CD4-positive, alpha-beta T cell treated with Interleukin-21 for 1 hour (primary cell): ENCODE results near the gene GTF2IRD1.
A peak's percentile ranks its signal among the peaks of the same experiment; 100 is the strongest.
"Not testable (repeated sequence)": the region's sequence is repeated elsewhere in the genome, so short reads cannot be mapped to it uniquely, and the experiment has no call there.

Source experiments
- DNase-seq: peaks from one replicate; pipeline ENCODE4 v3.0.0-alpha.2; 2020

Gene GTF2IRD1

DNA sequence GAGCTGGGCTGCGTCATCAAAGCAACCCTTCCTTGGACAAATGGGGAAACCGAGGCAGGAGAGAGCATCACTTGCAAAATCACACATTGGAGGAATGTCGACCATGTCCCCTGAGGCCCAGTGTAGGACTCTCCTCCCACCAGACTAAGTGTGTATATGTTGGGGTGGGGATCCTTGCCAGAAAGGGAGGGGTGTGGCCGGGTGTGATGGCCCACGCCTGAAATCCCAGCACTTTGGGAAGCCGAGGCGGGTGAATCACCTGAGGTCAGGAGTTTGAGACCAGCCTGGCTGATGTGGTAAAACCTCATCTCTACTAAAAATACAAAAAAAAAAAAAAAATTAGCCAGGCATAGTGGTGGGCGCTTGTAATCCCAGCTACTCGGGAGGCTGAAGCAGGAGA, 23.3 kb upstream of the GTF2IRD1 start:
- not testable (repeated sequence) for DNase-seq

DNA sequence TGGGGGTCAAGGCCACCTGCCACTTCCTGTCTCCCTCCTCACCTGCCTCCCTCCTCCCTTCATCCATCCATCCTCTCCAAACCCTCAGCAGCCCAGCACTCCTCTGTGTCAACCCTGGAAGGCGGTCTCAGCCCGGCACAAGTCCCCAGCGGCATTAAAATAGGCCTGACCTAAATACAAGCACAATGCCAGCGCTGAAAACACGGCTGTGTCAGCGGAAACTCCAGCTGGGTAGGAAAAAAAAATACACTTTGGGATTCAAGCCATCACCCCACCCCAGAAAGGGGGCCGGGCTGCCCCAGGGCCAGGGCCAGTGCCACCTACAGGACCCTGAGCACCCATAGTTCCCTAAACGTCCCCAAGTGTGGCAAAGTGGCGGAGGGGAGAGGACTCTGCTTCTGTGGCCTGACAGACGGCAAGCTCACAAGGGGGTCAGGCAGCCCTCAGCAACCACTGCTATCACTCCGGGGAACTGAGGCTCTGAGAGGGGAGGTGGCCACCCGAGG, 22.7 kb upstream of the GTF2IRD1 start:
- no peak for DNase-seq

DNA sequence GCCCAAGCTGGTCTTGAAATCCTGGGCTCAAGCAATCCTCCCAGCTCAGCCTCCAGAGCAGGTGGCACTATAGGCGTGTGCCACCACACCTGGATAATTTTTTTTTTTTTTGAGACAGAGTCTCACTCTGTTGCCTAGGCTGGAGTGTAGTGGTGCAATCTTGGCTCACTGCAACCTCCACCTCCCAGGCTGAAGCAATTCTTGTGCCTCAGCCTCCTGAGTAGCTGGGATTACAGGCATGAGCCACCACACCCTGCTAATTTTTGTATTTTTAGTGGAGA, 16.5 kb upstream of the GTF2IRD1 start:
- DNase-seq = not testable (repeated sequence)

- DNase-seq = no peak
Measured at GRCh38 chr7:74438327-74438726, 15.4 kb upstream of the GTF2IRD1 start.

- no peak for DNase-seq
Measured at GRCh38 chr7:74439541-74439940, 14.2 kb upstream of the GTF2IRD1 start.

DNA sequence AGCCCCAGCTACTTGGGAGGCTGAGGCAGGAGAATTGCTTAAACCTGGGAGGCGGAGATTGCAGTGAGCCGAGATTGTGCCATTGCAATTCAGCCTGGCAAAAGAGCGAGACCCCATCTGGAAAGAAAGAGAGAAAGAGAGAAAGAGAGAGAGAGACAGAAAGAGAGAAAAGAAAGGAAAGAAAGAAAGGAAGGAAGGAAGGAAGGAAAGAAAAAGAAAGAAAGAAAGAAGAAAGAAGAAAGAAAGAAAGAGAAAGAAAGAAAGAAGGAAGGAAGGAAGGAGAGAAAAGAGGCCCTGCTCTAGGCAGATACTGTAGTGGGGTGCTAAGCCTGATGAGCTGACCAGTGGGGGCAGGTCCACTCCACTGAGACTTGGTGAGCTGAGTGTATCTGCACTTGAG, 13.6 kb upstream of the GTF2IRD1 start:
- DNase-seq = not testable (repeated sequence)

GRCh38 chr7:74441801-74442200, 11.9 kb upstream of the GTF2IRD1 start:
- DNase-seq = no peak

GRCh38 chr7:74443543-74444247, 10.0 kb upstream of the GTF2IRD1 start:
- no peak for DNase-seq

- DNase-seq = no peak
Measured at GRCh38 chr7:74449144-74449543, 4.6 kb upstream of the GTF2IRD1 start.

- DNase-seq = peak; percentile 70
Measured at GRCh38 chr7:74449809-74450397, 3.8 kb upstream of the GTF2IRD1 start.

- no peak for DNase-seq
Measured at GRCh38 chr7:74452748-74453321, 871 bp upstream of the GTF2IRD1 start.

DNA sequence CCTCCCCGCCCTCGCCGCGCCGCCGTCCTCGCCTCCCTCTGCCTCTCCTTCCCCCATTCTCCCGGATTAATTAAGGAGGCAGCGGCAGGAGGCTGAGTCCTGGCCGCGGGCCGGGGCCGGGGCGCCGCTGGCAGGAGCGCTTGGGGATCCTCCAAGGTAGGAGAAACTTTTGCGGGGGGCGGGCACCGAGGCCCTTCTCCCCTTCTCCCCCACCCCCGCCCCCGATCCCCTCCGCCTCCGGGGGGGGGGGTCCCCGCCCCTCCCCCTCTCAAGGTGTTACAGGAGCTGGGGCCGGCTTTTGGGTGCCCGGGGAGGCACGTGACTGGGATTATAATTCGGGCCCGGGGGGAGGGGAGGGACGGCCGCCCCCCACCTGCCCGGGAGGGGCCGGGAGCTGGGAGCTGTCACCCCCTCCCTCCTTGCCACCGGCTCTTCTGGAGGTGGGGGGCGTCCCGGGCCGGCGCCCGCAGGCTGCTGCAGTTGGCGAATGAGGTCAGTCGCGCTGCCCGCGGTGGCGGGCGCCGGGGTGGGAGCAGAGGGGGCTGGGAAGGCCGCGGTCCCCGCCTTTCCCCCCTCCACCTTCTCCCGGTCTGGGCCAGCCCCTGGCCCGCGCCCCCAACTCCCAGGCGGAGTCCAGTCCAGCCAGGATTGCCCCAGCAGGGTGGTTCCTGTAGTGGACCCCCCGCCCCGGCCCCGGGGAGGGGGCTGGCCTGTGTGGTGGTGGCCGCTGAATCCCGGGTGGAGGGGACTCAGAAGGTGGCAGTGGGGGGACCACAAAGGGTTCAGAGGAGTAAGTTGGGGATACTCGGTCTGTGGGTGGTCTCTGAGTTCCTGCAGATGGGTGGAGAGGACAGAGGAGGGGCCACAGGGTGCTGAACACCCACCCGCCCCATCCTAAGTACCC, 567 bp downstream of the GTF2IRD1 start:
- DNase-seq = no peak

DNA sequence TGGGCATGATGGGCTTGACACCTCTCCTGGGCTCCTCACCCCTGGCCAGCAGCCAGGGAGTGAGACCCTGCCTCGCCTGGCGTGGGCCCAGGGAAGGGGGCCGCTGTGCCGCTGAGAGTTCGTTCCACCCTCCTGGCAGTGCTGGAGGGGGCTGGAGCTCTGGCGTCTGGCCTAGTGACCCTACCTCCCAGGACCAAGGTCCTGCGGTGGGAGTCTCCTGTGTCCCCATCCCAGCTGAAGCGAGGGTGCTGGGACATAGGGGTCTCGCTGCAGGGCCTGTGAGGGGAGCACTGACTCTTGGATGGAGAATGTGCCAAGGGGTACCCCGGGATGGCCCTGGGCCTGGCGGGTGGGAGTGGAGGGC, 1.2 kb downstream of the GTF2IRD1 start:
- no peak for DNase-seq

GRCh38 chr7:74455291-74455804, 1.6 kb downstream of the GTF2IRD1 start:
- no peak for DNase-seq

GRCh38 chr7:74455928-74456327, 2.2 kb downstream of the GTF2IRD1 start:
- no peak for DNase-seq

DNA sequence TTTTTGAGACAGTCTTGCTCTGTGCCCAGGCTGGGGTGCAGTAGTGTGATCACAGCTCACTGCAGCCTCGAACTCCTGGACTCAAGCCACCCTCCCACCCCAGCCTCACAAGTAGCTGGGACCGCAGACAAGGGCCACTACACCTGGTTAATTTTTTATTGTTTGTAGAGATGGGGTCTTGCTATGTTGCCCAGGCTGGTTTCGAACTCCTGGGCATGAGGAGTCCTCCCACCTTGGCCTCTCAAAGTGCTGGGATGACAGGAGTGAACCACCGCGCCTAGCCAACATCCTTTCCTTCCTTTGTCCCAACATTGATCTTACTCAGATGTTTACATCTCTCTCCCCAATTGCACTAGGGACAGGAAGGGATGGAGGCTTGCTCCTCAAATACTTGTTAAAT, 3.3 kb downstream of the GTF2IRD1 start:
- DNase-seq = no peak

DNA sequence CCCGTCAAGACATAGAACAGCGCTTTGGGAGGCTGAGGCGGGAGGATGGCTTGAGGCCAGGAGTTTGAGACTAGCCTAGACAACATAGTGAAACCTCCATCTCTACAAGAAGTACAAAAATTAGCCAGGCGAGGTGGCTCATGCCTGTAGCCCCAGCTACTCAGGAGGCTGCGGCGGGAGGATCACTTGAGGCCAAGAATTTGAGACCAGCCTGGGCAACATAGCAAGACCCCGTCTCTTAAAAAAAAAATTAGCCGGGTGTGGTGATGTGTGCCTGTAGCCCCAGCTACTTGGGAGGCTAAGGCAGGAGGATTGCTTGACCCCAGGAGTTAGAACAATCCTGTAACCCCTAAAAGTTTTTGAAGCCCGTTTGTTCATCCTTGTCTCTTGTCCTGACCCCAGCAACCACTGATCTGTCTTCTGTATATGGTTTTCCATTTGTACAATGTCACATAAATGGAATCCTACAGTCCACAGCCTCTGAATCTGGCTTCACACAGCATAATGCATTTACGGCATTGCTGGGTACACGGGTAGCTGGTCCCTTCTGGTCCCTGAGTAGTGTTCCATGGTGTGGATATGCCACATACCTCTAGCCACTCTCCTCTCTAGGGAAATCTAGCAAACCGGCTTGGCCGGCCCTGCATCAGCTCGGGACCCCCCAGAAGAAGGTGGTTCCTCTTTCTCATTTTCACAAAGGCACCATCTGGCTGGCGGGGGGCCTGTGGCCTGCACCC, 8.4 kb downstream of the GTF2IRD1 start:
- DNase-seq = no peak

DNA sequence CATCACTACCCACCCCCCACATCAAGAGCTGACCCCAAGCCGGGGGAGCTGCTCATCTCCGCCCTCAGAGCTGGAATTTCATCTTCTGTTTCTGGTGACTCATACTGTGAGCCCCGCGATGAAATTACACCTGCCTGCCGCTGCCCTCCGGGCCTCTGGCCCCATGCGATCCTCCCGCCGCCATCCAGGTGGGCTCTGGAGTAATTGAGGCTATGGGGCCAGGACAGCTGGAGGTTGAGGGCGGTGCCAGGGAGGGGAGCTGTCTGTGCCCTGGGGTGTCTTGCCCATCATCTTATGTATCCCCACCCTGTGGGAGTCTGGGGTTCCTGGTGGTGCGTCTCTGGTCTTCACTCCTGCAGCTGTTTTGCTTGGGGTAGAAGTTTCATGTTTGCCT, 9.0 kb downstream of the GTF2IRD1 start:
- no peak for DNase-seq

DNA sequence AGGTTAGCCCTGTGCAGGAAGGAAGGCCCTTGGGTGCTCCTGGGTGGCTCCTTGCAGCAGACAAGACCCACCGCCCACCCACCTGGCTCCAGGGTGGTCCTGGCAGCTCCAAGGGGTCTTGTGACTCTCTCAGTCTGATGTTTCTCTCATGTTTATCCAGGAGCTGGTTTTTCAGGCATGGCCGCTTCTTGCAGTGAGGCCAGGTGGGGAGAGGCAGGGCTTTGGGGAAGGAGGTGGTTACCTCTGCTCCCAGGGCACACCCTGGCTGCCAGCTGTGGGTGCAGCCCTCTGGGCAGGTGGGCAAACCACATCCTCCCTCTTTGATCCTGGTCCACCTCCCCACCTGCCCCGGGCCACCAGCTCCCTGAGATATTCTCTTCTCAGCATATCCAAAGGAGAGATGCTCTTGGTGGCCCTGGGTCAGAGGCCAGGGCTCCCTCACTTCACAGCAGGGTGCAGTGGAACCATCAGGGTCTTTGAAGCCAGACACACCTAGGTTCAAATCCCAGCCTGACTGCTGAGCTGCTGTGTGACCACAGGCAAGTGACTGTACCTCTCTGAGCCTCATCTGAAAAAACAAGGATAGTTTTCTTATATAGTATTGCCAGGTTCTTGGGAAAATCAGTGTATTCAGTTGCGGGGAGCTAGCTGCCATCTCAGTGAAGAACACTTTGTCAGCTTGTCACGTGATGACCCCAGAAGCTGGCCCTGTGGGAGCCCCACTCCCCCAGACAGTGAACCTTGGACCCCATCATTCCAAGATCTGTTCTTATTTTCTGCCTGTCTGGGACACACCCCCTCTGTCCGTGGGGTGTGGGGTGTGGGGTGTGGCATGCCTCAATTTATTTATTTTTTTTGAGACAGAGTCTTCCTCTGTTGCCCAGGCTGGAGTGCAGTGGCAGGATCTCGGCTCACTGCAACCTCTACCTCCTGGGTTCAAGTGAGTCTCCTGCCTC, 11.5 kb downstream of the GTF2IRD1 start:
- DNase-seq = no peak

GRCh38 chr7:74466196-74466813, 12.6 kb downstream of the GTF2IRD1 start:
- no peak for DNase-seq

- DNase-seq = no peak
Measured at GRCh38 chr7:74467876-74468275, 14.2 kb downstream of the GTF2IRD1 start.
